Erythroblast (primary cell): Measurements from ENCODE around the gene IPO4.

Experiments used
- GATA1 ChIP-seq: IDR thresholded peaks from 2 replicates; pipeline ENCODE4 v1.6.1; 2011; ENCODE audit warnings: low read depth, mild to moderate bottlenecking, control low read depth, low read length, moderate library complexity
- POLR2A ChIP-seq: IDR thresholded peaks from 2 replicates; pipeline ENCODE4 v1.6.1; 2011; ENCODE audit warnings: mild to moderate bottlenecking, low read length

DNA sequence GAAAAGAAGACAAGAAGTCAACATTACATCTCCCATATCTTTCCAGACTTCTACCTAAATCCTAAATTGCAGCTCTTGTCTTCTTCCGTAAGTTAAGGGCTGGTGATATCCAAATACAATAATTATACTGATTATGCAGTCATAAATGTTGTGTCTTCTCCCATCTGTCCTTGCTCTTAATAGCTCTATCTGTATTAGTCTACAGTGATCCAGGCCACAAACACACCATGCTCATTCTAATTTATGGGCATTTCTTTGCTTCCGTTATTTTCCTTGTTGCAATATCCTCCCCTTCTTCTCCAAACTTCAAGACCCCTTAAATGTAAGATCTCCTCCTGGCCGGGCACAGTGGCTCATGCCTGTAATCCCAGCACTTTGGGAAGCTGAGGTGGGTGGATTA lies 30.9 kb upstream of the IPO4 start:
- TF ChIP-seq POLR2A: no peak
- TF ChIP-seq GATA1: no peak
